ENCODE measurements around the gene RAD18.

The RAD18 gene

GRCh38 chr3:8899876-8900460 is 63.3 kb downstream of the RAD18 start:
- Histone ChIP-seq H3K27me3 (ENCODE audit: control insufficient read depth, insufficient read depth, low read length) (no peaks in the 10 kb centered on the region), H3K27ac (ENCODE audit: low read length) (no peak overlapping the region), H3K36me3 (ENCODE audit: control insufficient read depth, insufficient read depth, low read length) (no peaks in the 10 kb centered on the region), H3K9me3 (ENCODE audit: control insufficient read depth, insufficient read depth, low read length) (no peaks in the 10 kb centered on the region), H3K4me1 (ENCODE audit: control insufficient read depth, insufficient read depth, low read length) (no peaks in the 10 kb centered on the region), H3K4me3 (ENCODE audit: low read length) (no peak overlapping the region)
- WGBS (ENCODE audit: insufficient coverage, insufficient read length), result no CpG with 5 or more reads among the region's 1 CpG
- no peak for DNase-seq (ENCODE audit: low read depth, low spot score)

GRCh38 chr3:8895829-8896228 is 67.4 kb downstream of the RAD18 start:
- Histone ChIP-seq H3K27me3 (ENCODE audit: control insufficient read depth, insufficient read depth, low read length) (no peaks in the 10 kb centered on the region), H3K36me3 (ENCODE audit: control insufficient read depth, insufficient read depth, low read length) (no peaks in the 10 kb centered on the region)

DNA sequence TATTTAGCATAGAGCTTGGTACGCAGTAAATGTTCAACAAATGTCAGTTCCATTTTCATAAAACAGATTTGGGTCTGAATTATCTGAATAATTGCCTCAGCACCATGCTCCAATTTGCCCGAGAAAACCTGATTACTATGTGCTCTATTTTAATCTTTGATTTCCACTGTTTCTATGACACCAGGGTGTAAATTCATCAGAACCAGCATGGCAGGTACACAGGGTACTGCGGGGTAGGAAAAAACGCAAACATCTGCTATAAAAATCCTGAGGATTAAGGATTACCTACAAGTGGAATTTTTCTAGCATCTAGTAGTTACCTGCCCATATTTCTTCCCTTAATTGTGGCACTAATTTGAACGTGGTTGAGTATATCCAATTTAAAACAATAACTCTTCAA is 70.3 kb downstream of the RAD18 start:
- no peaks in the 10 kb centered on the region for H3K4me1 ChIP-seq (ENCODE audit: control insufficient read depth, insufficient read depth, low read length)
- WGBS (ENCODE audit: insufficient coverage, insufficient read length), result no CpG with 5 or more reads among the region's 5 CpGs
- H3K9me3 ChIP-seq (ENCODE audit: control insufficient read depth, insufficient read depth, low read length), result no peaks in the 10 kb centered on the region
- H3K4me3 ChIP-seq (ENCODE audit: low read length), result no peak overlapping the region
- H3K27ac ChIP-seq (ENCODE audit: low read length), result no peak overlapping the region
- H3K36me3 ChIP-seq (ENCODE audit: control insufficient read depth, insufficient read depth, low read length), result no peaks in the 10 kb centered on the region
- no peaks in the 10 kb centered on the region for H3K27me3 ChIP-seq (ENCODE audit: control insufficient read depth, insufficient read depth, low read length)
- DNase-seq (ENCODE audit: low read depth, low spot score), result no peak

More at GRCh38 chr3:8895829-8896228, 67.4 kb downstream of the RAD18 start:
- Histone ChIP-seq H3K27ac (ENCODE audit: low read length) (no peak overlapping the region), H3K4me1 (ENCODE audit: control insufficient read depth, insufficient read depth, low read length) (no peaks in the 10 kb centered on the region), H3K9me3 (ENCODE audit: control insufficient read depth, insufficient read depth, low read length) (no peaks in the 10 kb centered on the region), H3K4me3 (ENCODE audit: low read length) (no peak overlapping the region)
- DNase-seq (ENCODE audit: low read depth, low spot score), result no peak
- WGBS (ENCODE audit: insufficient coverage, insufficient read length), result no CpG with 5 or more reads among the region's 2 CpGs

- no CpG with 5 or more reads among the region's 1 CpG for WGBS (ENCODE audit: insufficient coverage, insufficient read length)
- Histone ChIP-seq H3K4me1 (ENCODE audit: control insufficient read depth, insufficient read depth, low read length) (no peaks in the 10 kb centered on the region), H3K9me3 (ENCODE audit: control insufficient read depth, insufficient read depth, low read length) (no peaks in the 10 kb centered on the region), H3K27ac (ENCODE audit: low read length) (no peak overlapping the region), H3K4me3 (ENCODE audit: low read length) (no peak overlapping the region), H3K27me3 (ENCODE audit: control insufficient read depth, insufficient read depth, low read length) (no peaks in the 10 kb centered on the region), H3K36me3 (ENCODE audit: control insufficient read depth, insufficient read depth, low read length) (no peaks in the 10 kb centered on the region)
- no peak for DNase-seq (ENCODE audit: low read depth, low spot score)
Measured at GRCh38 chr3:8891774-8892173, 71.5 kb downstream of the RAD18 start.

GRCh38 chr3:8891303-8891702 is 72.0 kb downstream of the RAD18 start:
- Histone ChIP-seq H3K9me3 (ENCODE audit: control insufficient read depth, insufficient read depth, low read length) (no peaks in the 10 kb centered on the region), H3K36me3 (ENCODE audit: control insufficient read depth, insufficient read depth, low read length) (no peaks in the 10 kb centered on the region), H3K27me3 (ENCODE audit: control insufficient read depth, insufficient read depth, low read length) (no peaks in the 10 kb centered on the region), H3K4me1 (ENCODE audit: control insufficient read depth, insufficient read depth, low read length) (no peaks in the 10 kb centered on the region), H3K4me3 (ENCODE audit: low read length) (no peak overlapping the region), H3K27ac (ENCODE audit: low read length) (no peak overlapping the region)
- DNase-seq (ENCODE audit: low read depth, low spot score), result no peak

DNA sequence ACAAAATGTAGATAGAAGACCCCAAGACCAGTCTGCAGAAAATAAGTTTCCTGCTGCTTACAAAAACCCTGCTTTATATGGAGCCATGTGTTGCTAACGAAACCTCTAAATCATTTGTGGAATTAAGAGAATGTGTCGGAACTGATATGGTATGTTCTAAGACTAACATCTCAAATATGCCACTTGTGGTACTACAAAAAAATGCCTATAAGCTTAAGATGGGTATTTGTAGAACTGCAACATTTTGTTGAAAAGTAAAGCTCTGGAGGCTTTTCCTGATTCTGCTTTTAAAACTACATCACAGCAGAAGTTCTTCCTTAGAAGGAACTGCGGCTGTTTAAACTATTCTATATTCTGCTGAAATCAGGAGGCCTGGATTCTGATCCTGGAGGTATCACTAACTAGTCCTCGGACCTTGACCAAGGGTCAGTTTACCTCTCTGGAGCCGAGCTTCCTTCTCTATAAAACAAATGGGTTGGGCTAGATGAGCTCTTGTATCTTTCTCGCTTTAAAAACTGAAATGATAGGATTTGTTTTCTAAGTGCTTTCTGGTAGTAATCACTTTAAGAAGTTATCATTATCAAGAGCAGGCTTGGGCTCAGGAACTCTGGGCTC is 74.9 kb downstream of the RAD18 start:
- no peaks in the 10 kb centered on the region for H3K9me3 ChIP-seq (ENCODE audit: control insufficient read depth, insufficient read depth, low read length)
- no peak for DNase-seq (ENCODE audit: low read depth, low spot score)
- H3K4me1 ChIP-seq (ENCODE audit: control insufficient read depth, insufficient read depth, low read length), result no peaks in the 10 kb centered on the region
- no peaks in the 10 kb centered on the region for H3K36me3 ChIP-seq (ENCODE audit: control insufficient read depth, insufficient read depth, low read length)
- H3K4me3 ChIP-seq (ENCODE audit: low read length), result no peak overlapping the region
- no peak overlapping the region for H3K27ac ChIP-seq (ENCODE audit: low read length)
- no peaks in the 10 kb centered on the region for H3K27me3 ChIP-seq (ENCODE audit: control insufficient read depth, insufficient read depth, low read length)
- WGBS (ENCODE audit: insufficient coverage, insufficient read length), result no CpG with 5 or more reads among the region's 6 CpGs

GRCh38 chr3:8887435-8888300 is 75.6 kb downstream of the RAD18 start:
- WGBS (ENCODE audit: insufficient coverage, insufficient read length), result no CpG with 5 or more reads among the region's 7 CpGs
- no peak for DNase-seq (ENCODE audit: low read depth, low spot score)
- no peaks in the 10 kb centered on the region for H3K36me3 ChIP-seq (ENCODE audit: control insufficient read depth, insufficient read depth, low read length)
- H3K27ac ChIP-seq (ENCODE audit: low read length), result no peak overlapping the region
- no peaks in the 10 kb centered on the region for H3K9me3 ChIP-seq (ENCODE audit: control insufficient read depth, insufficient read depth, low read length)
- no peaks in the 10 kb centered on the region for H3K27me3 ChIP-seq (ENCODE audit: control insufficient read depth, insufficient read depth, low read length)
- H3K4me3 ChIP-seq (ENCODE audit: low read length), result no peak overlapping the region
- H3K4me1 ChIP-seq (ENCODE audit: control insufficient read depth, insufficient read depth, low read length), result no peaks in the 10 kb centered on the region

DNA sequence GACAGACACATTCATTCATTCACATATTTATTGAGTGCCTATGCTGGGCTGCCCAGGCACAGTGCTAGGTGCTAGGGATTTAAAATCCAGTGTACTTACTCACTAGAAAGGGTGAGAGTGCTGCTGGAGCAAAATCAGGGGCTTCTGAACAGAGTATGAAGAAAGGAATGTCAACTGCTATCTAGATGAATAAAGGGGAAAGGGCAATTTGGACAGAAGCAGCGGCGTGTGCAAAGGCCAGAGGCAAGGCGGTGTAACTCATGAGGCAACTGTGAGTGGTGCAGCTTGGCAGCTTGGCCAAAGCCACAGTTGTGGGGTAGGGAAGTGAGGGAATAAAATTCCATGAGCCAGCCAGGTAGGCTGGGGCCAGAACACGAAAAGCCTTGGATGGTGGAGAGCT is 76.7 kb downstream of the RAD18 start:
- H3K27me3 ChIP-seq (ENCODE audit: control insufficient read depth, insufficient read depth, low read length), result no peaks in the 10 kb centered on the region
- WGBS (ENCODE audit: insufficient coverage, insufficient read length), result no CpG with 5 or more reads among the region's 4 CpGs
- H3K36me3 ChIP-seq (ENCODE audit: control insufficient read depth, insufficient read depth, low read length), result no peaks in the 10 kb centered on the region
- H3K27ac ChIP-seq (ENCODE audit: low read length), result no peak overlapping the region
- DNase-seq (ENCODE audit: low read depth, low spot score), result no peak
- H3K4me1 ChIP-seq (ENCODE audit: control insufficient read depth, insufficient read depth, low read length), result no peaks in the 10 kb centered on the region; the same call in 1 of the 2 replicates
- no peak overlapping the region for H3K4me3 ChIP-seq (ENCODE audit: low read length)
- no peaks in the 10 kb centered on the region for H3K9me3 ChIP-seq (ENCODE audit: control insufficient read depth, insufficient read depth, low read length)

GRCh38 chr3:8885536-8886316 is 77.5 kb downstream of the RAD18 start:
- no peaks in the 10 kb centered on the region; the same call in 1 of the 2 replicates for H3K4me1 ChIP-seq (ENCODE audit: control insufficient read depth, insufficient read depth, low read length)
- no peak overlapping the region for H3K27ac ChIP-seq (ENCODE audit: low read length)
- no peaks in the 10 kb centered on the region for H3K27me3 ChIP-seq (ENCODE audit: control insufficient read depth, insufficient read depth, low read length)
- no peak for DNase-seq (ENCODE audit: low read depth, low spot score)
- H3K36me3 ChIP-seq (ENCODE audit: control insufficient read depth, insufficient read depth, low read length), result no peaks in the 10 kb centered on the region
- no peak overlapping the region for H3K4me3 ChIP-seq (ENCODE audit: low read length)
- H3K9me3 ChIP-seq (ENCODE audit: control insufficient read depth, insufficient read depth, low read length), result no peaks in the 10 kb centered on the region

DNA sequence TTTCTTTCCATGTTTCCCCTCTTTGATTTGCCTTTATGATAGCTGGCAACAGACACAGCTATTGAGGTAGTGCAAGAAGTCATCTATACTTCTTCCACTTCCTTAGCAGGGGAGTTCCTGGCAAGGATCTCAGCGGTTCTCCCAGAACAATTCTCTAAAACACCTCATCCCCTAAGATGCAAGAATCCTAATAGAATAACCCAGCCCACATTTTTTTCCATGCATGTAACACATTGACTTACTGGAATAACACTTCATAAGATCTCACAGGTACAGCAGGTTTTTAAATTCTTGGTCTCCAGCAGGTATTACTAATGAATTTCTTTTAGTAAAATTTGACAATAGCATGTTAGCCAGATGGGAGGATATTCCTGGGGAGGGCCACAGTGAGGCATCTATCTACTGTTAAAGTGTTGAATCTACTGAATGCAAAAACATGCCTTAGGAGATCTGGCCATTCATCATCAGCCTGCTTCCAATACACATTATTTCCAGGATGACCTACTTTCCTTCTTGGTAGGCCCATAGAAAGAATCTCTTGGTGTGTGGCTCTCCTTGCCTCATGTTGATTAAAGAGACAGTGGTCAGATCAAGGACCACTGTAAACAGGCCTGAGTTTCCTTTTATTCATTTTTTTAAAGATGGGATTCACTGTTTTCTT is 78.5 kb downstream of the RAD18 start:
- no CpG with 5 or more reads among the region's 1 CpG for WGBS (ENCODE audit: insufficient coverage, insufficient read length)
- H3K4me3 ChIP-seq (ENCODE audit: low read length), result no peak overlapping the region
- no peak overlapping the region for H3K27ac ChIP-seq (ENCODE audit: low read length)
- H3K9me3 ChIP-seq (ENCODE audit: control insufficient read depth, insufficient read depth, low read length), result no peaks in the 10 kb centered on the region
- no peaks in the 10 kb centered on the region; the same call in 1 of the 2 replicates for H3K36me3 ChIP-seq (ENCODE audit: control insufficient read depth, insufficient read depth, low read length)
- DNase-seq (ENCODE audit: low read depth, low spot score), result no peak
- H3K4me1 ChIP-seq (ENCODE audit: control insufficient read depth, insufficient read depth, low read length), result no peaks in the 10 kb centered on the region; the same call in 1 of the 2 replicates
- no peaks in the 10 kb centered on the region for H3K27me3 ChIP-seq (ENCODE audit: control insufficient read depth, insufficient read depth, low read length)

All from iPS DF 6.9 (cell line).